H1 (cell line): Measurements from ENCODE around the gene HNRNPH2. TPM values are rescaled to one million over a fixed set of nuclear protein-coding genes. Genes with fewer than 3 reads are reported as not detected.
A peak's percentile ranks its signal among the peaks of the same experiment; 100 is the strongest.

Experiments
- CTCF ChIA-PET: fragments of 300-600 bp; sonication (Branson Sonifier 250); formaldehyde crosslinking; loops from one replicate; lab custom pipeline; 2021; ENCODE audit not compliant: partially characterized antibody; lab: Charles Lee
- POLR2A ChIA-PET: fragments of 300-600 bp; sonication (Branson Sonifier 250); formaldehyde crosslinking; loops from one replicate; lab custom pipeline; 2021; ENCODE audit warnings: inconsistent platforms; ENCODE audit not compliant: partially characterized antibody; lab: Charles Lee
- DNase-seq, 2 experiments: peaks; one replicate each; pipeline versions ENCODE4 v3.0.0 to v3.0.0-alpha.2; 2010 to 2022; ENCODE audit warnings: low spot score in 2 of 2, low read depth in 1 of 2, mixed read lengths in 1 of 2
- FAIRE-seq: peaks from 2 replicates; lab custom pipeline; 2011; peaks lifted over from hg19 to GRCh38; lab: Jason Lieb, UNC
- H2AFZ ChIP-seq: 2 replicates; pipeline ENCODE4 v1.8.1; 2012; ENCODE audit warnings: low read length, inconsistent platforms
- H2AK5ac ChIP-seq: 2 replicates; pipeline ENCODE4 v1.6.1; 2013; ENCODE audit warnings: low read depth, low read length
- H2BK120ac ChIP-seq: replicated peaks from 2 replicates; pipeline ENCODE3; 2013; ENCODE audit warnings: low read depth, low read length, inconsistent platforms
- H2BK12ac ChIP-seq: 2 replicates; pipeline ENCODE4 v1.6.1; 2013; ENCODE audit warnings: low read depth, low read length
- H2BK15ac ChIP-seq: 2 replicates; pipeline ENCODE4 v1.6.1; 2013; ENCODE audit warnings: low read length
- H2BK20ac ChIP-seq: 2 replicates; pipeline ENCODE4 v1.6.1; 2013; ENCODE audit warnings: low read length
- H2BK5ac ChIP-seq: 2 replicates; pipeline ENCODE4 v1.6.1; 2013; ENCODE audit warnings: low read depth, low read length
- H3K14ac ChIP-seq: 2 replicates; pipeline ENCODE4 v1.6.1; 2013; ENCODE audit warnings: inconsistent platforms; ENCODE audit not compliant: insufficient read length
- H3K18ac ChIP-seq: 2 replicates; pipeline ENCODE4 v1.6.1; 2013; ENCODE audit warnings: low read length; ENCODE audit errors: extremely low read depth
- H3K23ac ChIP-seq: 2 replicates; pipeline ENCODE4 v1.6.1; 2013; ENCODE audit warnings: inconsistent platforms; ENCODE audit not compliant: insufficient read length
- H3K23me2 ChIP-seq: 2 replicates; pipeline ENCODE4 v1.6.1; 2013; ENCODE audit warnings: low read depth, low read length
- H3K27ac ChIP-seq: 2 replicates; pipeline ENCODE4 v1.6.1; 2011; ENCODE audit warnings: low read depth, low read length, inconsistent platforms
- H3K27me3 ChIP-seq, 4 experiments: replicated peaks in 1 of 4; 1 replicate in 1 of 4; 2 replicates in 3 of 4; pipeline versions ENCODE4 v1.6.1 to v1.8.1; 2011 to 2013; ENCODE audit warnings: low read length in 3 of 4, mild to moderate bottlenecking in 3 of 4, inconsistent platforms in 2 of 4, mixed read lengths in 2 of 4, moderate library complexity in 1 of 4; ENCODE audit not compliant: control insufficient read depth in 3 of 4, insufficient read depth in 3 of 4; ENCODE audit errors: extremely low read depth in 1 of 4
- H3K36me3 ChIP-seq, 4 experiments: 2 replicates each; pipeline versions ENCODE4 v1.6.1 to v1.8.1; 2011 to 2013; ENCODE audit warnings: mild to moderate bottlenecking in 4 of 4, low read length in 3 of 4, moderate library complexity in 2 of 4, control low read depth in 1 of 4, inconsistent platforms in 1 of 4; ENCODE audit not compliant: insufficient read depth in 4 of 4, control insufficient read depth in 2 of 4
- H3K4ac ChIP-seq: replicated peaks from 2 replicates; pipeline ENCODE3; 2013; ENCODE audit warnings: low read length, low read depth, mixed read lengths, inconsistent platforms; ENCODE audit not compliant: insufficient read length
- H3K4me1 ChIP-seq, 4 experiments: replicated peaks in 1 of 4; 1 replicate in 1 of 4; 2 replicates in 3 of 4; pipeline versions ENCODE4 v1.6.1 to v1.8.1; 2011 to 2013; ENCODE audit warnings: low read length in 3 of 4, inconsistent platforms in 2 of 4, mixed read lengths in 1 of 4; ENCODE audit not compliant: insufficient read depth in 4 of 4, control insufficient read depth in 3 of 4
- H3K4me2 ChIP-seq, 2 experiments: 2 replicates each; pipeline versions ENCODE4 v1.6.1 to v1.8.1; 2011 to 2013; ENCODE audit warnings: low read depth in 2 of 2, low read length in 2 of 2, control low read depth in 1 of 2, inconsistent platforms in 1 of 2, mild to moderate bottlenecking in 1 of 2; ENCODE audit not compliant: insufficient read depth in 1 of 2
- H3K4me3 ChIP-seq, 4 experiments: fragments of 200-600, 300-600 bp in 1 of 4; sonication (generic), shearing (Covaris generic), sonication (Bioruptor Twin) in 1 of 4; 2 replicates each; pipeline versions ENCODE4 v1.5.1 to v1.8.1; 2011 to 2016; ENCODE audit warnings: low read length in 4 of 4, low read depth in 3 of 4, control low read depth in 2 of 4, inconsistent platforms in 2 of 4, mild to moderate bottlenecking in 2 of 4, mixed read lengths in 1 of 4, moderate library complexity in 1 of 4; ENCODE audit not compliant: insufficient read depth in 2 of 4; ENCODE audit errors: extremely low read depth in 1 of 4
- H3K56ac ChIP-seq: replicated peaks from 2 replicates; pipeline ENCODE3; 2013; ENCODE audit warnings: low read depth, mild to moderate bottlenecking, mixed read lengths, low read length, inconsistent platforms; ENCODE audit not compliant: insufficient read length
- H3K79me1 ChIP-seq: 2 replicates; pipeline ENCODE4 v1.6.1; 2013; ENCODE audit warnings: low read depth, low read length, control low read depth
- H3K79me2 ChIP-seq, 2 experiments: 2 replicates each; pipeline versions ENCODE4 v1.6.1 to v1.8.1; 2012 to 2013; ENCODE audit warnings: low read length in 2 of 2, mild to moderate bottlenecking in 2 of 2, inconsistent platforms in 1 of 2; ENCODE audit not compliant: insufficient read depth in 2 of 2, control insufficient read depth in 1 of 2
- H3K9ac ChIP-seq, 4 experiments: replicated peaks in 1 of 4; 1 replicate in 1 of 4; 2 replicates in 3 of 4; pipeline versions ENCODE4 v1.6.1 to v1.8.1; 2011 to 2013; ENCODE audit warnings: low read depth in 3 of 4, low read length in 3 of 4, control low read depth in 2 of 4, mild to moderate bottlenecking in 2 of 4, moderate library complexity in 2 of 4, inconsistent platforms in 1 of 4; ENCODE audit errors: extremely low read depth in 1 of 4
- H3K9me3 ChIP-seq, 2 experiments: 2 replicates each; pipeline versions ENCODE4 v1.6.1 to v1.8.1; 2012 to 2013; ENCODE audit warnings: mild to moderate bottlenecking in 2 of 2, moderate library complexity in 2 of 2, control low read depth in 1 of 2, inconsistent platforms in 1 of 2, low read depth in 1 of 2, low read length in 1 of 2, mixed read lengths in 1 of 2; ENCODE audit not compliant: insufficient read depth in 2 of 2
- H4K20me1 ChIP-seq, 2 experiments: replicated peaks in 1 of 2; 2 replicates each; pipeline versions ENCODE3 to v1.8.1; 2011 to 2013; ENCODE audit warnings: inconsistent platforms in 2 of 2, low read length in 2 of 2, mild to moderate bottlenecking in 1 of 2; ENCODE audit not compliant: insufficient read depth in 2 of 2, control insufficient read depth in 1 of 2
- H4K5ac ChIP-seq: 2 replicates; pipeline ENCODE4 v1.6.1; 2013; ENCODE audit warnings: low read length, low read depth, mixed read lengths, inconsistent platforms; ENCODE audit not compliant: insufficient read length
- H4K8ac ChIP-seq: 2 replicates; pipeline ENCODE4 v1.8.0; 2013; ENCODE audit warnings: mild to moderate bottlenecking, moderate library complexity, low read length, inconsistent platforms; ENCODE audit not compliant: insufficient read depth; ENCODE audit errors: extremely low read depth
- H4K91ac ChIP-seq: replicated peaks from 2 replicates; pipeline ENCODE3; 2013; ENCODE audit warnings: low read length, mixed read lengths, inconsistent platforms; ENCODE audit not compliant: insufficient read length
- KDM1A ChIP-seq: fragments of 200-600, 300-600 bp; sonication (generic); IDR thresholded peaks from 2 replicates; pipeline ENCODE4 v1.7.1; 2016; ENCODE audit warnings: mild to moderate bottlenecking, low read length, borderline replicate concordance
- POLR2A ChIP-seq, 2 experiments: IDR thresholded peaks; 1 replicate in 1 of 2; 2 replicates in 1 of 2; pipeline ENCODE4 v1.6.1; 2011; ENCODE audit warnings: low read depth in 2 of 2, low read length in 2 of 2, mild to moderate bottlenecking in 2 of 2; ENCODE audit errors: control extremely low read depth in 1 of 2
- RFX5 ChIP-seq: IDR thresholded peaks from 2 replicates; pipeline ENCODE4 v1.6.1; 2011; ENCODE audit warnings: low read depth, low read length, improper control_type of control experiment, borderline replicate concordance
- WGBS, 2 experiments: shearing (Covaris generic) in 1 of 2; methylation state at CpG; one replicate each; pipeline versions ENCODE4 v1.1.6 to v1.1.7; 2013 to 2015; ENCODE audit warnings: low lambda C conversion rate in 2 of 2, mixed read lengths in 2 of 2, inconsistent platforms in 1 of 2, low coverage in 1 of 2, missing lambda C conversion rate in 1 of 2; ENCODE audit not compliant: insufficient replicate concordance in 2 of 2, insufficient coverage in 1 of 2, insufficient read length in 1 of 2; ENCODE audit errors: extremely low coverage in 1 of 2, missing lambda C conversion rate in 1 of 2; 5-methylcytosine and 5-hydroxymethylcytosine counted together
- polyA plus RNA-seq, 7 experiments: library from polyadenylated mRNA; depleted of rRNA in 3 of 7; stranded (reverse) in 5 of 7; unstranded in 2 of 7; fragments of >200 nt in 5 of 7; fragments of 200-250 nt in 2 of 7; gene quantifications; 1 replicate in 5 of 7; 2 replicates in 1 of 7; 4 replicates in 1 of 7; pipeline versions ENCODE4 v1.2.1 to v1.2.3, GENCODE V29; 2011 to 2013; ENCODE audit warnings: missing spikeins in 2 of 7, mixed read lengths in 2 of 7
- total RNA-seq: library from RNA; stranded (reverse); fragmentation: NEBNext Ultra II Directional; extraction: Animal tissue kit (Norgen Biotek cat#: 25700); gene quantifications from 2 replicates; pipeline ENCODE4 v1.2.1, GENCODE V29; 2021
- TF ChIP-seq, protein P1 (sequence below): IDR thresholded peaks from 2 replicates; pipeline ENCODE4 v1.6.1; 2012; ENCODE audit warnings: inconsistent platforms

The HNRNPH2 gene
- total and polyA plus RNA-seq, 2 of the 8 experiments (the other 6 are each of a cell fraction or from before 2014, with no cell fraction given), result 27.7 to 66.7 TPM

DNA sequence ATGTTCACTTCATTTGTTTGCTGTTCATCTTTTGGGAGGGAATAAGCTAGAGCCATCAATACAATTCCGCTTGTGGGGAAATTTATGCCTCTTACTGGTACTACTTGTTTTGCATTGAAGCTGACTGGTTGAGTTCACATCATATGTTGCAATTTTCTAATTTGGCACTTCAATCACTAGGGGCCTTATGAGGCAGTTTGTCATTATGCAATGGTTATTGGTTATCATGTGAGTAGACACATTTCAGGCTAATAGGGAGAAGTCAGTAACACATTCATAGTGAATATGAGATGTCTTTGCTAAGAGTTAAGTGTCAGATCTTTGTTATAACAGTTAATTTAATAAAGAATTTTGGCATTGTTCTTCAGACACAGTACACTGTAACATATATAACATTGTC is 12.2 kb upstream of the HNRNPH2 start:
- ChIA-PET CTCF (interaction anchor here (1.4 kb wide), 1 partner anchor 38 kb away, joined by 3 read pairs; no protein-coding TSS in a partner anchor), POLR2A (interaction anchor here (0.9 to 2.5 kb wide), 8 partner anchors 9 to 47 kb away, joined by 3 to 14 read pairs (median 4); partner anchors contain the start of genes GLA, HNRNPH2 and TIMM8A)
- H3K4me1 ChIP-seq, result no peaks in the 10 kb centered on the region; a peak in 1 of 7 replicates
- H2BK12ac ChIP-seq, result no peak overlapping the region
- H3K27ac ChIP-seq, result no peak overlapping the region
- 86% methylated on average over 1 of the region's 1 CpG; no CpG with 5 or more reads in 1 of the 2 experiments for WGBS, 2 experiments
- H2BK5ac ChIP-seq, result no peak overlapping the region
- H2BK20ac ChIP-seq, result no peak overlapping the region
- DNase-seq, result no peak
- H4K5ac ChIP-seq, result no peak overlapping the region
- H3K27me3 ChIP-seq, result no peaks in the 10 kb centered on the region
- no peak overlapping the region for H2BK120ac ChIP-seq
- H4K8ac ChIP-seq, result no peak overlapping the region
- H3K36me3 ChIP-seq, result peaks cover 6 to 49% (median 21%) of the 10 kb centered on the region in 4 experiments
- no peak overlapping the region for H3K4me3 ChIP-seq
- peaks cover 1% of the 10 kb centered on the region; the same call in 1 of the 2 replicates for H3K23me2 ChIP-seq
- no peak overlapping the region for H3K4me2 ChIP-seq
- no peaks in the 10 kb centered on the region for H3K79me1 ChIP-seq
- H2AFZ ChIP-seq, result no peak overlapping the region
- no peak overlapping the region for H3K56ac ChIP-seq
- no peak overlapping the region for H3K4ac ChIP-seq
- H3K23ac ChIP-seq, result no peak overlapping the region
- TF ChIP-seq POLR2A (IDR thresholded peaks at IDR 0.05; ENCODE audit: control extremely low read depth in 1 of 2, low read depth in 2 of 2, low read length in 2 of 2) (peak in 1 of 2 experiments; percentile 53; a peak in 1 of 3 replicates), RFX5 (no peak), KDM1A (no peak)
- TF ChIP-seq, protein P1, sequence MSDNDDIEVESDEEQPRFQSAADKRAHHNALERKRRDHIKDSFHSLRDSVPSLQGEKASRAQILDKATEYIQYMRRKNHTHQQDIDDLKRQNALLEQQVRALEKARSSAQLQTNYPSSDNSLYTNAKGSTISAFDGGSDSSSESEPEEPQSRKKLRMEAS, result no peak
- peaks cover 0 to 2% of the 10 kb centered on the region in 2 experiments for H4K20me1 ChIP-seq
- H2AK5ac ChIP-seq, result no peak overlapping the region
- peaks cover 0 to 23% of the 10 kb centered on the region in 2 experiments; a peak in 2 of 4 replicates for H3K79me2 ChIP-seq
- H3K14ac ChIP-seq, result no peak overlapping the region
- H4K91ac ChIP-seq, result no peak overlapping the region
- H3K9me3 ChIP-seq, result no peaks in the 10 kb centered on the region
- no peak overlapping the region for H3K18ac ChIP-seq
- H2BK15ac ChIP-seq, result no peak overlapping the region
- no peak overlapping the region for H3K9ac ChIP-seq
- FAIRE-seq, result no peak
